Measurements from ENCODE around the gene TST.

TST gene

GRCh38 chr22:37032134-37032534 is 12.9 kb upstream of the TST start:
- DNase-seq = no peak

DNA sequence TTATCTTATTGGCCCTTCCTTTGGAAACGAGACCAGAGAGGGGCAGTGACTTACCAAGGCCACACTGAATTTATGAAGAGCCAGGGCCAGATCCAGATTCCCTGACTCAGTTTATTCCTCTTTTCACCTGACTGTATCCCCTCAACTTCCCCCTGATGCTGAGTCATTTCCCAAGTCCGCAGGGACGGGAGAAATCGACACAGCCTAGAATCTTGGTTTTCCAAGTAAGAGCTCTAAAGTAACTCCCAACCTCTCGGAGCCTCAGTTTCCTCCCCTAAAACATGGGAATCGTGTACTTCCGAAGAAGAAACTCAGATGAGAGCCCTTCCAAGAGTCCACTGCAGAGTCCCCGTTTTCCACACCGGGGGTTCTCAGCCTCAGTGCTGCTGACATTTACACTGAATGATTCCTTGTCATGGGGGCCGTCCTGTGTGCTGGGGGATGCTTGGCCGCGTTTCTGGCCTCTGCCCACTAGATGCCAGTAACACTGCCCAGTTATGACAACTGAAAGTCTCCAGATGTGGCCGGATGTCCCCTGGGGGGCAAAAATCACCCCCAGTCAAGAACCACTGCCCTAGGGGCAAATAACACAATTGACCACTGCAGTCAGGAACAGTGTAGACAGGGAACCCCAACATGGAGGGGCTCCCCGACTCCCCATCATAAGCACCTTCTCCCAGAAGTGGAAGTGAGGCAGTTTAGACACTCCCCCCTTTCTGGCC is 11.5 kb upstream of the TST start:
- no peak for DNase-seq

DNA sequence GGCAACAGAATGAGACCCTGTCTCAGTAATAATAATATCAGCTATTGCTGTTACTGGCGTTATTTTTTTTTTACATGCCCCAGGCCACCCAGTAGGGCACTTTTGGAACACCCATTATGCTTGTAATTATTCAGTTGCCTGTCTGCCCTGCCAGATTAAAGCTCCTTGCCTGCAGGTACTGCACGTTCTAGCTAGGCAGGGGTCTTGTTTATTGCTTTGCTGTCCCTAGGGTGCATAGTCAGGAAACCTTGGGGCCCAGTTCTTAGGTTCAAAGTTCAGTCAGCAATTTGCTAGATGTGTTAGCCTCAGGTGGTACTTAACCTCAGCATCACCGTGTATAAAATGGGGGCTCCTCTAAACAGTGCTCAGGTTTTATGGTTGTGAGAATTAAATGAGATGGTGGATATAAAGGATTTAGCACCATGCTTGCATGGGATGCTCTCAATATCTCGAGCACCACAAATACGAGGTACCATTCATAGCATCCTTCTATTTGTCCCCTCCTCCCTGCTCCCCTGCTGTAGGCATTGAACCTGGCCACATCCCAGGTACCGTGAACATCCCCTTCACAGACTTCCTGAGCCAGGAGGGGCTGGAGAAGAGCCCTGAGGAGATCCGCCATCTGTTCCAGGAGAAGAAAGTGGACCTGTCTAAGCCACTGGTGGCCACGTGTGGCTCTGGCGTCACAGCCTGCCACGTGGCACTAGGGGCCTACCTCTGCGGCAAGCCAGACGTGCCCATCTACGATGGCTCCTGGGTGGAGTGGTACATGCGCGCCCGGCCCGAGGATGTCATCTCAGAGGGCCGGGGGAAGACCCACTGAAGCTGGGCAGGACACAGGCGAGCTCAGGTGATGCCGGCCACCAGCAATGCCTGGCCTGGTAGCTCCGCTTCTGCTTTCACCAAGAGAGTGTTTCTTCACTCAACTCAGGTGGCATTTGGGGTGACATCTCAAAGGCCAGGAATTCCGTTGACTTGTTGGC is 9.7 kb upstream of the TST start:
- no peak for DNase-seq

- DNase-seq = no peak
Observed at GRCh38 chr22:37027556-37027955, 8.3 kb upstream of the TST start.

DNA sequence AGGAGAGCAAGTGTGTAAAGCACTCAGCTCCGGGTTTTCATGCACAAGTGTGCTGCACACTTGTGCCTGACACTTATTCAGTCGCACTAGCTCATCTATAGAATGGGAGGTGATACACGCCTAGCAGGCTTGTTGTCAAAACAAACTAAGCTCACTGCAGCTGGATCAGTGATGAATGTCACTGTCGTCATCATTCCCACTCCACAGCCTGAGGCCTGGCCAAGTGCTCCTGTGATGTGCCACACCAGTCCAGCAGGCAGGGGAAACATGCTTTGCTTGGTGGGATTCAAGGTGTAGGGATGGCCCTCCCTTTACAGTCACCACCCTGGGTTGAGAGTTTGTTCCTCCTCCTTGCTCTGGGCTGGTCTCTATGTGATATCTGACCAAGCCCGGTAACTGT is 7.1 kb upstream of the TST start:
- no peak for DNase-seq

DNA sequence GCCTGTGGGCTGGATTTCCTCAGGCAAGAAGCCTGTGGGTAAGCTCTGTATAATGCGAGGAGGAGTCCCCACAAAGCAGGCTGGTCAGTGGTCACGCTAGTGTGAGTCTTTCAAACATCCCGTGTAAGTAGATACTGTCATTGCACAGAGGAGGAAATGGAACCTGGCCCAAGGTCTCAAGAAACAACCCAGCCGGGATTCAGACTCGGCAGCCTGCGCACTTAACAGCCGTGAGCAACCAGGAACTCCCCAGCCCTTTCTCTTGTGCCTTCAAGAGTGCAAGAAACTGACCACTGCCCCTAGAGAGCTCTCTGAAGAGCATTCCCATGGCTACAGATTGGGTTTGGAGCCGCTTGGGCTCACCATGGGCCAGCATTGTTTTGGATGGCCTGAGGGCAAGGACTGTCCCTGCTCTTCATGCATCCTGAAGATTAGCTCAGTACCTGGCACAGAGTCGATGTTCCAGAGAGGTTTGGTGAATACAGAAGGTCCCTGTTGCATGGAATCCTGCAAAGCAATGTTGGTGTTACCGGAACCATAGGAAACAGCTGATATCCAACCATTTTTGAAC is 6.3 kb upstream of the TST start:
- DNase-seq = no peak

GRCh38 chr22:37024339-37025157 is 5.3 kb upstream of the TST start:
- no peak for DNase-seq

DNA sequence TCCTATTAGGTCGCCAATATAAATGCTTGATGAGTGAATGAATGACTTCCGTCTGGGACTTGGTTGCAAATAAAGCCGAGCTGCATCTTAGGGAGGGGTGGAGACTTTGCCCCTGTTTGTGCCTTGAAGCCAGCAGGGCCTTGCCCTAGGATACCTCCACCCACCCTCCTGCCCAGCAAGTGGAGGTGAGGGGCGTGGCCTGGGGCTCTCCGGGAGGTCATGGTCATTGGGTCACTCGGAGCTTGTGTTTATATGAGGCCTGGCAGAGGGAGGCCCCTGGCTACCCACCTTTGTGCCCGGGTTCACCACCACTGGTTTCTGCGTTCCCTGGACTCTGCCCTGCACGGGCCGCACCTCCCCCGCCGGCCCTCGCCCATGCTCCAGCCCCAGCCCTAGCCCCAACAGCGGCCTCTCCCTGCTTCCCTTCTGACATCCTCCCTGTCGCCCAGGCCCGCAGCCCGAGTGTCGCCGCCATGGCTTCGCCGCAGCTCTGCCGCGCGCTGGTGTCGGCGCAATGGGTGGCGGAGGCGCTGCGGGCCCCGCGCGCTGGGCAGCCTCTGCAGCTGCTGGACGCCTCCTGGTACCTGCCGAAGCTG is 4.6 kb upstream of the TST start:
- no peak for DNase-seq

- DNase-seq = no peak
Observed at GRCh38 chr22:37022483-37023337, 3.5 kb upstream of the TST start.

DNA sequence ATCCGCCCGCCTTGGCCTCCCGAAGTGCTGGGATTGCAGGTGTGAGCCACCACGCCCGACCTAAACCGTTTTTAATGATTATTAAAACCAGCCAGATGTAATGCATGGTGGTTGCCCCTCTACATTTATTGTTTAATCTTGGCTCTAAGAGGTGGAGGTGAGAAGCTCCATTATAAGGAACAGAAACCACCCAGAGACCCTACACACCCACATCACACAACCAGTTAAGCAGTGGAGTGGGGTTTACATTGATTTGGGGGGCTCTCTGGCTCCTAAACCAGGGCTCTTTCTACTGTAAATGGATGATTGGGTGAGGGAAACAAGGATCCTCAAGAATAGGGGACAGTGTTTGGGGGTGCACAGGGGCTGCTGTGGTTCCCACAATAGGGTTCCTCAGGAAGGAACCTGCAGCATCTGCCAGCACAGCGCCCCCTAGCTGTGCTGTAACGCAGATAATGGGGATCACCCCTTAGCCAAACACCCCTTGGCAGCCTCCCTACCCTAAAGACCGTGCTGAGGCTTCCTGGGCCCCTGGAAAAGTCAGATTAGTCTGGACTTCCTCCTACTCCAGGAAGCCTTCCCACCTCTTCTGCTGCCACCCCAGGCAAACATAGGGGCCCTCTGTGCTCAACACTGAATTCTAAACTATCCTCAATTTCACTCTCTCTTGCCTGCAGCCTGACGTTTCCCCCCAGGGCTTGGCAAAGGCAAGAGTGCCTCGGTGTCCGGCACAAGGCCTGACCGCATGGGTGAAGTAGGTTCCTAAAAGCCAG is 2.6 kb upstream of the TST start:
- no peak for DNase-seq

DNA sequence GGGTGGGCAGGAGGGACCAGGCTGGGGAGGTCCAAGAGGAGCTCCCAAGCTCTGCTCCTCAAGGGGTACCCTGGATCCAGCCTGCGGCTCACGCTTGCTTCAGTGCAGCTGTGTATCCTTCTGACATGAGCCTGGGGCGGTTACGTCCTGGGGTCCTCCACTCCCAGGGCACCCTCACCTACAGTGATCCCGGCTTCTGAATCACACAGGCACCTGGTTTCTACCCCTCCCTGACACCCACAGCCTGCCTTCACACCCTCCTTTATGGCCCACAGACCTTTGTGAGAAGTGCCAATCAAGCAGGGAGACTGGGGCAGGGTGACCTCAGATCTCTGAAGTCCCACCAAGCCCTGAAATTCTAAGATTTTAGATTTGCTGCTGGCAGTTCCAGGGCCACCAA is 1.8 kb upstream of the TST start:
- DNase-seq = no peak

DNA sequence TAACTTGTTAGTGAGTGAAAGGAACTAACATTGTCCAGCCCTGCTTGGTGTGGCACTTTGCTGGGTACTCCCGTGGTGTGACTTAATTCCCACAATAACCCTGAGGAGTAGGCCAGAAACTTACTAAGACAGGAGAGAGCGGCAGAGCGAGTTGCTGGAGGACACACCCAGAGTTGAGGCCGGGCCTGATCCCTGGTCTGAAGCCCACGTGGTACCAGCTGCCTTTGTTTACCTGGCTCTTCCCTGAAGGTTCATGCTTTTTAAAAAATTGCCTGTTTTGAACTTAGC is 889 bp upstream of the TST start:
- DNase-seq = peak in 1 of 2 donors; percentile 33

- DNase-seq = peak in 1 of 2 donors; percentile 65
Observed at GRCh38 chr22:37018815-37019308, 385 bp downstream of the TST start.

- no peak for DNase-seq
Observed at GRCh38 chr22:37018086-37018814, 997 bp downstream of the TST start.

DNA sequence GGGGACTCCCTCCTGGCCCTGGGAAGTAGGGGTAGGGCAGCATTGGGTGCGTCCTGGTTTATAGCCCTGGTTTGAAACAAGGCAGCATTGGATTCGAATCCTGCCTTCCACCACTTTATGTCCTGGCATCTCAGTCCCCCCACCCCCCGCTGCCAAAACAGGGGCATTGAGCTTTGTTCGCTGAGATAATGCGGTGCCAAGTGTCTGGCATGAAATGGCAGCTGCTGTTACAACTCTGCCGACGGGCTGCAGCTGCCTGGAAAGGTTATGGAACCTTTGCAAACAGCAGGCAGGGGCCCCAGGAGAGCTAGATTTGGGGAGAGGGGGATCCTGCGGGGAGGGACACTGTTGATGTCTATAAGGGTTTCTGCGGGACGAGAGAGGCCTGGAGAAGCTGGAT is 1.9 kb downstream of the TST start:
- no peak for DNase-seq

DNA sequence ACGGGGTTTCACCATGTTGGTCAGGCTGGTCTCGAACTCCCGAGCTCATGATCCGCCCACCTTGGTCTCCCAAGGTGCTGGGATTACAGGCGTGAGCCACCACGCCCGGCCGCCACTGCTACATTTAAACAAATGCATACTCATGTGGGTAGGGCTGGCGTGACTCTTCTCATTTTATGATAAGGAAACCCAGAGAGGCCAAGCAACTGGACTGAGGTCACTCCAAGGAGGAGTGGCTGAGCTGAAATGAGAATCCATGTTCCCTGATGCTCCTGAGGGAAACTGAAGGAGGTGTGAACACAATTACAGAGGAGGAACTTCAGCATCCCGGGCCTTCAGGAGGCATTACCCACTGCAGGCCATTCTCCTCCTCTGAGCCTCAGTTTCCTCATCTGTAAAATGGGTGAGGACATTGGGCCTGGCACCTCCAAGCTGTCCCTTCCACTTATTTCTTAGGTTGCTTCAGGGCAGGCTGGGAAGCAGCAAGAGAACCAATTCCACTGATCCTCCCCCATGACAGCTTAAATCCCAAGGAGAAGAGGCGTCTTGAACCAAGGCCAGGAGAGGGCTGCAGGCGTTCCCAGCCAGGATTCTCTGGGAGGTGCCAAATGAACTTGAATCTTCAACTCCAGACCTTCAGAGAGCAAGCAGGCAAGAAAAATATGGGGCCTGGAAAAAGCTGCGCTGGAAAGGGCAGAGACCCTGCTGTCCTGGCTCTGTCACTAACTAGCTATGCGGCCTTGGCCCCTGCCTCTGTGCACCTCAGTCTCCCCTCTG is 2.9 kb downstream of the TST start:
- DNase-seq = no peak

DNA sequence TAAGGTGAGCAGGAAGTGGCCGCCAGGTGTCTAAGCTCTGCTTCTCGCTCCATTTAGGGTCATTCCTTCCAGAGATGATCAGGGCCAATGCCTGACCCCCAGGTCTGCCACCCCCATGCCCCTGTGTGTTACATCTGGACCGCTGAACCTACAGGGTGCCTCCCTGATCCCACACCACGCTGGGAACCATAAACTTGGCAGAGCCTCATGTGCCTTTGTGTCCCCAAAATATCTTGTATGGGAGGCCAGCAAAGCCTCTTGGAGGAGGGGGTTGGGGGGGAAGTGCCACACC is 3.7 kb downstream of the TST start:
- no peak for DNase-seq

- no peak for DNase-seq
Observed at GRCh38 chr22:37014835-37015586, 4.2 kb downstream of the TST start.

- DNase-seq = no peak
Observed at GRCh38 chr22:37014415-37014806, 4.8 kb downstream of the TST start.
